Tibial artery (tissue), 4 donors: ENCODE measurements around the gene GABRQ.

Source experiments
- DNase-seq, 2 donors: peaks; one replicate each; pipeline ENCODE4 v3.0.0-alpha.2; 2019
- H3K27ac ChIP-seq, 2 donors: fragments of 200-600 bp; sonication (generic) in 1 of 2; 1 replicate in 1 of 2; 2 replicates in 1 of 2; pipeline ENCODE4 v1.5.1; 2018 to 2019; ENCODE audit warnings: mild to moderate bottlenecking in 1 of 2
- H3K27me3 ChIP-seq, 2 donors: fragments of 200-600 bp; sonication (generic) in 1 of 2; one replicate each; pipeline versions ENCODE4 v1.5.1 to v1.6.0; 2016 to 2019
- H3K36me3 ChIP-seq, 3 donors: fragments of 200-600 bp; sonication (generic) in 2 of 3; one replicate each; pipeline ENCODE4 v1.5.1; 2016 to 2019; ENCODE audit warnings: mild to moderate bottlenecking in 2 of 3
- H3K4me1 ChIP-seq, 4 donors: fragments of 200-600 bp; sonication (generic) in 2 of 4; 1 replicate in 3 of 4; 2 replicates in 1 of 4; pipeline ENCODE4 v1.5.1; 2016 to 2019
- H3K4me3 ChIP-seq, 2 donors: fragments of 200-600 bp; sonication (generic) in 1 of 2; 1 replicate in 1 of 2; 2 replicates in 1 of 2; pipeline ENCODE4 v1.5.1; 2018 to 2019; ENCODE audit warnings: mild to moderate bottlenecking in 2 of 2
- H3K9me3 ChIP-seq, 3 donors: fragments of 200-600 bp; sonication (generic) in 1 of 3; one replicate each; pipeline ENCODE4 v1.5.1; 2016 to 2019
- intact Hi-C: fragments of 100-400 bp; cut with DNase I; formaldehyde crosslinking; loops from one replicate; pipeline ENCODE4 v1.15.0; 2023; ENCODE audit warnings: low total_unique reads
- TF ChIP-seq, protein P1 (sequence below), 2 experiments: fragments of 200-600 bp in 1 of 2; fragments of 450-650 bp in 1 of 2; IDR thresholded peaks; one replicate each; pipeline ENCODE4 v1.5.1; 2017 to 2019; ENCODE audit warnings: antibody characterized with exemption in 2 of 2, mild to moderate bottlenecking in 1 of 2, moderate library complexity in 1 of 2

The GABRQ gene

DNA sequence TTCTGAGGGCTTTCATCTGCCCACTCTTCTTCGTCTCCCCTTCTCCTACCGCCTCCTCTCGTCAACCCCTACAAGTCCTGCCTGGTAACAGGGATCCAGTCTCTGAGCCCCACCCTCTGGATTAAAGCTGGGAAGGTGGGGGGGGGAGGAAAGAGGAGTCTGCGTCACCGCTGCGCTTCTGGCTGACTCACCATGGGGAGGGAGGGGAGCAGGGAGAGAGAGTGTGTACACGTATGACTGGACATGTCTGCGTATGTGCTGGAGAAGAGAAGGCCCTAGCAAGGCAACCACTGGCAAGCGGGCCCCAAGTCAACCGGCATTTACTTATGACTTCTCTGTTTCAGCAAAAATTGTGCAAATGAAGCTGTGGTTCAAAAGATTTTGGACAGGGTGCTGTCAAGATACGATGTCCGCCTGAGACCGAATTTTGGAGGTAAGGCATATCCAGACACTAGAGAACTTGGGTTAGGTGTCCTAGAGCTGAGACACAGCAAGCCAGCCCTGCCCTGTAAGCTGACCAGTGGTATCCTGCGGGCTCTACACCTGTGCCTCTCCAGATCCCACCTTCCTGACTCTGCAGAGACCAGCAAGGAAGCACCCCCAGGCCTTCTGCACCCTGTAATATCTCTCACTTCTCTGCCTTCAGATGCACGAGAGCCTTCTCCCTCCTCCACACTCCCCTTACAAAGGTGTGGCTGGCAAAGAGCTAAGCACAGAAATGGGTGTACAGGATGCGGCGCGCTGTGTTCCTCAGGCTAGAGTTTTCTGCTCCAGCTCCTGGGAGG is 2.5 kb downstream of the GABRQ start:
- Histone ChIP-seq H3K27ac (no peak overlapping the region), H3K4me1 (peaks cover 0 to 6% (median 0%) of the 10 kb centered on the region in 4 donors), H3K9me3 (no peaks in the 10 kb centered on the region), H3K4me3 (no peak overlapping the region), H3K36me3 (no peaks in the 10 kb centered on the region), H3K27me3 (peaks cover 0 to 21% of the 10 kb centered on the region in 2 donors)
- DNase-seq, result no peak
- TF ChIP-seq, protein P1, sequence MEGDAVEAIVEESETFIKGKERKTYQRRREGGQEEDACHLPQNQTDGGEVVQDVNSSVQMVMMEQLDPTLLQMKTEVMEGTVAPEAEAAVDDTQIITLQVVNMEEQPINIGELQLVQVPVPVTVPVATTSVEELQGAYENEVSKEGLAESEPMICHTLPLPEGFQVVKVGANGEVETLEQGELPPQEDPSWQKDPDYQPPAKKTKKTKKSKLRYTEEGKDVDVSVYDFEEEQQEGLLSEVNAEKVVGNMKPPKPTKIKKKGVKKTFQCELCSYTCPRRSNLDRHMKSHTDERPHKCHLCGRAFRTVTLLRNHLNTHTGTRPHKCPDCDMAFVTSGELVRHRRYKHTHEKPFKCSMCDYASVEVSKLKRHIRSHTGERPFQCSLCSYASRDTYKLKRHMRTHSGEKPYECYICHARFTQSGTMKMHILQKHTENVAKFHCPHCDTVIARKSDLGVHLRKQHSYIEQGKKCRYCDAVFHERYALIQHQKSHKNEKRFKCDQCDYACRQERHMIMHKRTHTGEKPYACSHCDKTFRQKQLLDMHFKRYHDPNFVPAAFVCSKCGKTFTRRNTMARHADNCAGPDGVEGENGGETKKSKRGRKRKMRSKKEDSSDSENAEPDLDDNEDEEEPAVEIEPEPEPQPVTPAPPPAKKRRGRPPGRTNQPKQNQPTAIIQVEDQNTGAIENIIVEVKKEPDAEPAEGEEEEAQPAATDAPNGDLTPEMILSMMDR (IDR thresholded peaks at IDR 0.05), result no peak
- intact Hi-C loops, result no loop called here

- Histone ChIP-seq H3K4me3 (no peak overlapping the region), H3K36me3 (no peaks in the 10 kb centered on the region), H3K27ac (no peak overlapping the region), H3K9me3 (no peaks in the 10 kb centered on the region), H3K27me3 (peaks cover 0 to 21% of the 10 kb centered on the region in 2 donors), H3K4me1 (peaks cover 0 to 6% (median 0%) of the 10 kb centered on the region in 4 donors)
- TF ChIP-seq, protein P1 (IDR thresholded peaks at IDR 0.05), result no peak
- DNase-seq, result no peak
- intact Hi-C loops, result no loop called here
Measured at GRCh38 chrX:152641256-152641875, 3.7 kb downstream of the GABRQ start.

DNA sequence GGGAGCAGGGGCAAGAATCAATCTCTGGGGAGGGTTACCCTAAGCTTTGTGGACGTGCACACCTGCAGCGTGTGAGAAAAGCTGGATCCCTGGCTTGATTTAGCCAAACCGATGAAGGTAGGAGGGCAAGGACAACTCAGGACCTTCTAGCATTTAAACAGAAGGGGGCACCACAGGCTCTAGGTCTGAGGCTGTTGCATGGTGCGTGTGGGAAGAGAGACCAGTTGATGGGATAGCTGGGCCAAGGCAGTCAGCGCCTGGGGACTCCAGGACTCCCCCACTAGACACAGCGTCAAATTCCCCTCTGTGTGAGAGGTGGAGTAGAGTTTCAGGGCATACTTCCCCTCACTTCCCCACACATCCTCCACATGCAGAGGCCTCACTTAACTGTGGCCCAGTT is 4.3 kb downstream of the GABRQ start:
- peaks cover 0 to 6% (median 0%) of the 10 kb centered on the region in 4 donors for H3K4me1 ChIP-seq
- intact Hi-C loops, result no loop called here
- DNase-seq, result no peak

GRCh38 chrX:152642931-152643564 is 5.4 kb downstream of the GABRQ start:
- DNase-seq, result no peak
- Histone ChIP-seq H3K9me3 (no peaks in the 10 kb centered on the region), H3K4me1 (peaks cover 0 to under 1% (median 0%) of the 10 kb centered on the region in 4 donors), H3K27me3 (peaks cover 0 to 10% of the 10 kb centered on the region in 2 donors), H3K36me3 (no peaks in the 10 kb centered on the region), H3K4me3 (no peak overlapping the region), H3K27ac (no peak overlapping the region)
- TF ChIP-seq, protein P1 (IDR thresholded peaks at IDR 0.05), result no peak
- intact Hi-C loops, result no loop called here

More for the DNA sequence above, 4.3 kb downstream of the GABRQ start:
- TF ChIP-seq, protein P1 (IDR thresholded peaks at IDR 0.05), result no peak
- Histone ChIP-seq H3K27ac (no peak overlapping the region), H3K36me3 (no peaks in the 10 kb centered on the region), H3K27me3 (peaks cover 0 to 19% of the 10 kb centered on the region in 2 donors), H3K4me3 (no peak overlapping the region), H3K9me3 (no peaks in the 10 kb centered on the region)

DNA sequence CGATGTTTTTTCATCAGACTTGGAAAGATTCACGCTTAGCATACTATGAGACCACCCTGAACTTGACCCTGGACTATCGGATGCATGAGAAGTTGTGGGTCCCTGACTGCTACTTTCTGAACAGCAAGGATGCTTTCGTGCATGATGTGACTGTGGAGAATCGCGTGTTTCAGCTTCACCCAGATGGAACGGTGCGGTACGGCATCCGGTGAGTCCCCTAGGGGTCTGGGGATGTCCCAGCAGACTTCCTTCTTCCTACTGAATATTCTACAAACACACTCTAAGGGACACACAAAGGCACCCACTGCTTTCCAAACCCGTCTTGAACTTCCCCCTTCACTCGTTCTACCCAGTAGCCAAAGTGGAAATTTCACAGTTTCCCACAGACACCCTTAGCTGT is 9.3 kb downstream of the GABRQ start:
- no peak overlapping the region for H3K27ac ChIP-seq
- H3K27me3 ChIP-seq, result no peaks in the 10 kb centered on the region
- no peaks in the 10 kb centered on the region for H3K36me3 ChIP-seq
- no peaks in the 10 kb centered on the region for H3K4me1 ChIP-seq
- no peak for DNase-seq
- intact Hi-C loops, result no loop called here
- H3K9me3 ChIP-seq, result no peaks in the 10 kb centered on the region
- TF ChIP-seq, protein P1 (IDR thresholded peaks at IDR 0.05), result no peak
- H3K4me3 ChIP-seq, result no peak overlapping the region
